ENCODE data around the gene RDH11. TPM values are rescaled to one million over a fixed set of nuclear protein-coding genes. Genes with fewer than 3 reads are reported as not detected.

Gene RDH11
- total RNA-seq, 1 experiment from 2014 or later, result 45.1 TPM

GRCh38 chr14:67733616-67734015, 38.1 kb upstream of the RDH11 start:
- no peaks in the 10 kb centered on the region for H3K4me1 ChIP-seq (ENCODE audit: control insufficient read depth, insufficient read depth, low read length)
- H3K27ac ChIP-seq (ENCODE audit: low read length), result no peak overlapping the region
- in situ Hi-C loops (cut with HindIII; ENCODE audit: low pct_unique_long_range_greater_than_20kb, low sequenced_read_pairs), result no loop called here
- TF ChIP-seq, protein P1, sequence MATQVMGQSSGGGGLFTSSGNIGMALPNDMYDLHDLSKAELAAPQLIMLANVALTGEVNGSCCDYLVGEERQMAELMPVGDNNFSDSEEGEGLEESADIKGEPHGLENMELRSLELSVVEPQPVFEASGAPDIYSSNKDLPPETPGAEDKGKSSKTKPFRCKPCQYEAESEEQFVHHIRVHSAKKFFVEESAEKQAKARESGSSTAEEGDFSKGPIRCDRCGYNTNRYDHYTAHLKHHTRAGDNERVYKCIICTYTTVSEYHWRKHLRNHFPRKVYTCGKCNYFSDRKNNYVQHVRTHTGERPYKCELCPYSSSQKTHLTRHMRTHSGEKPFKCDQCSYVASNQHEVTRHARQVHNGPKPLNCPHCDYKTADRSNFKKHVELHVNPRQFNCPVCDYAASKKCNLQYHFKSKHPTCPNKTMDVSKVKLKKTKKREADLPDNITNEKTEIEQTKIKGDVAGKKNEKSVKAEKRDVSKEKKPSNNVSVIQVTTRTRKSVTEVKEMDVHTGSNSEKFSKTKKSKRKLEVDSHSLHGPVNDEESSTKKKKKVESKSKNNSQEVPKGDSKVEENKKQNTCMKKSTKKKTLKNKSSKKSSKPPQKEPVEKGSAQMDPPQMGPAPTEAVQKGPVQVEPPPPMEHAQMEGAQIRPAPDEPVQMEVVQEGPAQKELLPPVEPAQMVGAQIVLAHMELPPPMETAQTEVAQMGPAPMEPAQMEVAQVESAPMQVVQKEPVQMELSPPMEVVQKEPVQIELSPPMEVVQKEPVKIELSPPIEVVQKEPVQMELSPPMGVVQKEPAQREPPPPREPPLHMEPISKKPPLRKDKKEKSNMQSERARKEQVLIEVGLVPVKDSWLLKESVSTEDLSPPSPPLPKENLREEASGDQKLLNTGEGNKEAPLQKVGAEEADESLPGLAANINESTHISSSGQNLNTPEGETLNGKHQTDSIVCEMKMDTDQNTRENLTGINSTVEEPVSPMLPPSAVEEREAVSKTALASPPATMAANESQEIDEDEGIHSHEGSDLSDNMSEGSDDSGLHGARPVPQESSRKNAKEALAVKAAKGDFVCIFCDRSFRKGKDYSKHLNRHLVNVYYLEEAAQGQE (IDR thresholded peaks at IDR 0.05; ENCODE audit: insufficient read depth in 1 of 2, low read depth in 2 of 2, low read length in 1 of 2), result no peak
- TF ChIP-seq CTCF (IDR thresholded peaks at IDR 0.05), result no peak
- ChIA-PET POLR2A (no interaction called here), CTCF (no interaction called here)
- H3K27me3 ChIP-seq (ENCODE audit: control insufficient read depth, insufficient read depth, low read length), result no peaks in the 10 kb centered on the region
- no peak for DNase-seq (ENCODE audit: low read depth, low spot score)
- no peak overlapping the region for H3K4me3 ChIP-seq (ENCODE audit: low read depth in 2 of 2, low read length in 2 of 2)
- no TSS peak for BruUV-seq (replicated peaks)
- H3K36me3 ChIP-seq (ENCODE audit: control insufficient read depth, insufficient read depth, low read length), result no peaks in the 10 kb centered on the region
- ATAC-seq, result no peak
- no peaks in the 10 kb centered on the region for H3K9me3 ChIP-seq (ENCODE audit: control insufficient read depth, insufficient read depth, low read depth, low read length)
- intact Hi-C loops (cut with micrococcal nuclease; ENCODE audit: unreplicated experiment), result no loop called here

DNA sequence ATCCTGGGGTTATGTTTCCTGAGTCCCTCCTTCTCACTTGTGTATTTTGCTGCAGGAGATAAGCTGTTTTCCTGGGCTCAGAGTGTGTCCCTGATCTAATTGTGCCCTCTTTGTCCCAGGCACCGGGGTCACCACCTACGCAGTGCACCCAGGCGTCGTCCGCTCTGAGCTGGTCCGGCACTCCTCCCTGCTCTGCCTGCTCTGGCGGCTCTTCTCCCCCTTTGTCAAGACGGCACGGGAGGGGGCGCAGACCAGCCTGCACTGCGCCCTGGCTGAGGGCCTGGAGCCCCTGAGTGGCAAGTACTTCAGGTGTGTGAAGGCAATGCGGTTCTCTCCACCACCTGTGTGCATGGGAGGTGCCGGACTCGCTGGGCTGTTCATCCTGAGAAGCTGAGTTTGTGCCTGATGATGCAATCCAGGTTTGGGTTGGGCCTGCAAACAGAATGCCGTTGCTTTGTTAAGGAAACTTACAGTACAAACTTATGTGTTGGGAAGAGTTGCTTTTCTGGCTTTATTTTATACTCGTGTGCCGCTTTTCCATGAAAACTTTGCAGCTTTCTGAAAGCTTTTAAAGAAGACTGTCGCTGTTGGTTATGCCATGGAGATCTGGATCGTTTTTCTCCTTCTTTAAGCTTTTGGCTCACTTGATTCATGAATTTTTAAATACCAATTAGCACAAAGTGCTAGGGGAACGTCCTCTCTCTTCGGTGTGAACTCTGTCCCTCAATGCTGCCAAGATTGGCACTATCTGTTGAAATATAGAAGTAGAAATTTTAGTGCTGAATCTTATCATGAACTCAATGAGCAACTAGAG, 33.7 kb upstream of the RDH11 start:
- POLR2A ChIA-PET, result no interaction called here
- no peak overlapping the region for H3K27ac ChIP-seq (ENCODE audit: low read length)
- no peak for TF ChIP-seq SIN3A (IDR thresholded peaks at IDR 0.05; ENCODE audit: borderline replicate concordance, insufficient read depth, low read depth, low read length)
- TF ChIP-seq TCF7L2 (IDR thresholded peaks at IDR 0.05; ENCODE audit: low read depth, low read length), result no peak
- no peak for TF ChIP-seq POLR2AphosphoS5 (IDR thresholded peaks at IDR 0.05; ENCODE audit: low read depth, low read length)
- TF ChIP-seq, protein P1 (IDR thresholded peaks at IDR 0.05; ENCODE audit: insufficient read depth in 1 of 2, low read depth in 2 of 2, low read length in 1 of 2), result no peak
- no peak for TF ChIP-seq CTCF (IDR thresholded peaks at IDR 0.05)
- DNase-seq (ENCODE audit: low read depth, low spot score) (no peak), ATAC-seq (no peak)
- in situ Hi-C loops (cut with HindIII; ENCODE audit: low pct_unique_long_range_greater_than_20kb, low sequenced_read_pairs), result no loop called here
- H3K27me3 ChIP-seq (ENCODE audit: control insufficient read depth, insufficient read depth, low read length), result no peaks in the 10 kb centered on the region; the same call in 1 of the 2 replicates
- H3K4me3 ChIP-seq (ENCODE audit: low read depth in 2 of 2, low read length in 2 of 2), result no peak overlapping the region
- no peaks in the 10 kb centered on the region for H3K36me3 ChIP-seq (ENCODE audit: control insufficient read depth, insufficient read depth, low read length)
- CTCF ChIA-PET, result no interaction called here
- no TSS peak for BruUV-seq (replicated peaks)
- intact Hi-C loops (cut with micrococcal nuclease; ENCODE audit: unreplicated experiment), result no loop called here
- H3K4me1 ChIP-seq (ENCODE audit: control insufficient read depth, insufficient read depth, low read length), result no peaks in the 10 kb centered on the region
- no peaks in the 10 kb centered on the region for H3K9me3 ChIP-seq (ENCODE audit: control insufficient read depth, insufficient read depth, low read depth, low read length)
